Ammon's horn (tissue), 1 donor: ENCODE data around the gene FAM168A.

ENCODE experiments used
- DNase-seq: peaks from one replicate; pipeline ENCODE4 v3.0.0-alpha.2; 2016; ENCODE audit warnings: low spot score

FAM168A gene

GRCh38 chr11:73401217-73401923 is 196.5 kb downstream of the FAM168A start:
- no peak for DNase-seq

GRCh38 chr11:73400293-73400692 is 197.6 kb downstream of the FAM168A start:
- no peak for DNase-seq

DNA sequence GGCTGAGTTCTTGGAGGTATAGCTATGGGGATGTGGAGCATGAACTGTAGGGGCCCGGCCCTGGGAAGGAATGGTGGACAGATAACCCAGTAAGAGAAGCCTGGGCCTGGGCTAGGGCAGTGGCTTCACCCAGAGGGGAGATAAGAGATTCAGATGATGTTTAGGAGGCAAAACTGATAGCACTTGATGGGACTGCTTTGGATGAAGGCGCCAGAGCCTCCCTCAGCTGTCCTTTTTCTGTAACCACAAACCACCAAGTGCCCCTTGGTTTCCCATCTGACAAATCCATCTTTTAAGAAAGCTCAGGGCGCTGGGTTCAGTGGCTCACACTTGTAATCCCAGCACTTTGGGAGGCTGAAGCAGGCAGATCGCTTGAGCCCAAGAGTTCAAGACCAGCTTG is 198.3 kb downstream of the FAM168A start:
- no peak for DNase-seq

- no peak for DNase-seq
Measured at GRCh38 chr11:73399159-73399590, 198.7 kb downstream of the FAM168A start.

DNA sequence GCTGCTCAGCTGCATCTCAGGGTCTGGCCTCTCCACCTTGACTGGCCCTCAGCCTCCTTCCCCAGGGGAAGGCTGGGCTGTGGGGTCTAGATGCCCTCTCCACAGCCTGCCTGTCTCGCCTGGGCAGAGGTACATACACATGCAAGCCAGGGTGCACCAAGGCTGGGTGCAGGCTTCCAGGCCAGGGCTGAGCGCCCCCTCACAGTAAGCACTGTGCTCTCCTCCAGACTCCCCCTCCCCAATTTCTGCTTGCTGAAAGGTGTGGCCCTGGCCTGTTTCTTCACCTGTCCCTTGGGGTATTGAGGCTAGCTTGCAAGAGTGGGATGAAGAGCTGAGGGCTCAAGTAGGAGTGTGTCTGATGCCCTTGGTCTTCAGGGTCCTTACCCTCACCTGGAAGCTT is 199.2 kb downstream of the FAM168A start:
- DNase-seq: no peak

- DNase-seq: no peak
Measured at GRCh38 chr11:73398132-73398526, 199.8 kb downstream of the FAM168A start.

DNA sequence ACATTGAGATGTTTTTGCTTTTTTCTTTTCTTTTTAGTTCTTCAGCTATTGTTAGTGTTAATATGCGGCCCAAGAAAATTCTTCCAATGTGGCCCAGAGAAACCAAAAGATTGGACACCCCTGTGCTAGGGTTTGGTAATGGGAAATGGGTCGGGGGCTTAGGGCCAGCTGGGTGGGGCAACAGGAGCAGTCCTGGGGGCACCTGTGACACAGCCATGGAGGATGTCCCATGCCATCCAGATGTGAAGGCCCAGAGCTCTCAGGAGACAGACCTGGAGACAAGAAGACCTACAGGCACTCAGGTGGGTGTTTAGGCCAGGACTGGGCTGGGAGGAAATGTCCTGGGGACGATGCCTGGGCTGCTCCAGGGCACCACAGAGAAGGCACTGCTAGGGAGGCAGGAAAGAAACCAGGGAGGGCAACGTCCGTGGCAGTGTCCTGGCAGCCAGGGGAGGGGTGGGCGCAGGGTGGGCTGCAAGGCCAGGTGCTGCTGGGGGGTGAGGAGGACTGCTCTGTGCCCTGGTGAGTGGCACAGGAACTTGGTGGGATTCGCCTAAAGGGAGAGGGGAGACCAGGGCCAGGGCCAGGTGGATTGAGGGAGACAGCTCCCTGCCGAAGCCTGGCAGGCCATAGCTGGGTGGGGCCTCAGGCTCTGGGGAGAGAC is 200.3 kb downstream of the FAM168A start:
- no peak for DNase-seq

GRCh38 chr11:73396985-73397384 is 200.9 kb downstream of the FAM168A start:
- no peak for DNase-seq

DNA sequence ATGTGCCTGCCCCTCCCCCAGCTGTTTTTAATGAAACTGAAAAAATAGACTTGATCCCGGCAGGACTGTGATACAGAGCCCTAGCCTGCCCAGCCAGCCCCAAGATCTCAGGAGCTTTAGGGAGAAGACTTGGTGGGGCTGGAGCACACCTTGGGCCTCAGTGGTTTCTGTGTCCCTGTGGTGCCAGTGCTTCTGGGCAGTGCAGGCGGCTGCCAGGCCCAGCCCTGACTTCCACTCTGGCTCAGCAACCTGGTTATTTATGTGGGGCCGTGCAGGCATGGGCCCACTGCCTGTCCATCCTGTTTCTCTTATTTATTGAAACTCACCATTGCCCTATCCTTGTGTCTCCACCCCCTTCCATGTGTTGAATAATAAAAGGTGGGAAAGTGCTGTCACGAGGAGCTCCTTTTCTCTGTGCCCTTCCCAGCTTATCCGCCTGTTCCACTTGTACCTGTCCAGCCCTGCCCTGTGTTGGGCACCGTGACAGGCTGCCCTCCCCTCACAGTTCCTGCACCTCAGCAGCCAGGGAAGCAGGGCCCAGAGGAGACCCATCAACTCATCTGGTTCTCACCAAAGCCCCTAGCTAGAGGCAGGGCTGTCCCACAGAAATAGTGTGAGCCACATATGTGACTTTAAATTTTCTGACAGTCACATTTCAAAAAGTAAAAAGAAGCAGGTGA is 201.5 kb downstream of the FAM168A start:
- DNase-seq: no peak

- no peak for DNase-seq
Measured at GRCh38 chr11:73395297-73396208, 202.4 kb downstream of the FAM168A start.

GRCh38 chr11:73394416-73395296 is 203.3 kb downstream of the FAM168A start:
- DNase-seq: no peak

DNA sequence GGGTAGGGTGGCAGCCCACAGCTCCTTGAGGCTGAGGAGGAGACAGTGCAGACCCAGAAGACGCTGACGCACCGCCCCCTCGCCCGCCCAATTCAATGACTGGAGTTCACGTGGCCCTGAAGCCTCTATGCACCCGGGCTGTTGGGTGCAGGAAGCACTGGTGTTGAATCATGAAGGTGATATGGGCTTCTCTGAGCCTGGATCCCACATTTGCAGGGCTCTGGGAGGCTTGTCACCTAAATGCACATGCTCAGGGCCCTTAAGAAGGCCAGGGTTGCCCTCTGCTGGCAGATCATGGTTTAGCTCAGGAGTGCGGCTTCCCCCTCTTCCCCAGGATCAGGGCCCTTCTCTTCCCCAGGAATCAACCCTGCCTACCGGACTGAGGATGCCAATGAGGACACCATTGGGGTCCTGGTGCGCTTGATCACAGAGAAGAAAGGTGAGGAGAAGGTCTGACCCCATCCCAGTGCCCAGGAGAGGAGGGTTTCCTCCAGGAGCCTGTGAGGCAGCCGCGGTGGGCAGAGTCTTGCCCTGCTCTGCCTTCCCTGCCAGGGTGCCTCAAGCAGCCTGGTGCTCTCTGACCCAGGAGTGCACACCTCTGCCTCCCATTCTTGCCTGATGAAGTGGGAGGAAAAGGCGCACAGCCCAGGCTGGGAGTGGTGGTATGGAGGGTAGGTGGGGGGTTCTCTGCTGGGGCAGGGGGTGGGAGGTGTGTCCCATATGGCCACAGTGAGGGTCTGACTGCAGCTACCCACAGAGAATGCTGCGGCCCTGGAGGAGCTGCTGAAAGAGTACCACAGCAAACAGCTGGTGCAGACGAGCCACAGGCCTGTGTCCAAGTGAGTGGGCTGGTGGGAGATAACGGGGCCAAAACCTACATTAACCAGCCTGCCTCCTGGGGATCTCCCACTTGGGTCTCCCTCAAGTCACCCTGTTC is 204.2 kb downstream of the FAM168A start:
- peak; percentile 87 for DNase-seq

- no peak for DNase-seq
Measured at GRCh38 chr11:73393011-73393380, 204.9 kb downstream of the FAM168A start.

DNA sequence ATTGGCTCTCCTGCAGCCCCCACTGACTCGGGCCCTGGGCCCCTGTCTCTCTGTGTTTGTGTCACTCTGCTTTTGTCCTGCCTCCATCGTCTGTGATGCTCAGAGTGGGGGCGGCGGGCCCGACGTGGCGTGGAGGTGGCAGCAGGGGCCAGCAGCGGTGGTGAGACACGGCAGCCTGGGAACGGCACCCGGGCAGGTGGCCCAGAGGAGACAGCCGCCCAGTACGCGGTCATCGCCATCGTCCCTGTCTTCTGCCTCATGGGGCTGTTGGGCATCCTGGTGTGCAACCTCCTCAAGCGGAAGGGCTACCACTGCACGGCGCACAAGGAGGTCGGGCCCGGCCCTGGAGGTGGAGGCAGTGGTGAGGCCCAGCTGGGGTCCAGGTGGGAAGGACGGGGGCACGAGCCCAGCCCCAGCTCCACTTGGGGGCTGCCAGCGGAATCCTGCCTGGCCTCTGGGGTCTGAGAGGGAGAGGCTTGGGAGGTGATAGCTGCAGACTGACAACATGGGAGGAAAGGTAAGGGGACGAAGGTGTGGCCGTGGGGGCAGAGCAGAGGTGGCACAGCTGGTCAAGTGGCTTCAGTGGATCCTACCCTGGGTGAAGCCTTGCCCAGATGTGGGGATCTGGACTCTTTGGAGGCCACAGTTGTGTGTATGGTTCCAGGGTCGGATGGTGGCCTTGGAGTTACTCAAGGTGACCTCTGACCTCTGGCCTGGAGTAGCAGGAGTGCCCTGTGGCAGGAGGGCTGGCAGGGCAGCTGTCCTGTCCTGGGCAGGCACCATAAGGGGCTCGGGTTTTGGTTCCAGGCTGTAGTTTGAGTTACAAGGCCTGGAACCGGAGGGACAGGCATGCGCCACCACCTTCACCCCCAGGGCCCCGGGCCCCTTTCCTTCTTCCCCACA is 205.6 kb downstream of the FAM168A start:
- DNase-seq: no peak

DNA sequence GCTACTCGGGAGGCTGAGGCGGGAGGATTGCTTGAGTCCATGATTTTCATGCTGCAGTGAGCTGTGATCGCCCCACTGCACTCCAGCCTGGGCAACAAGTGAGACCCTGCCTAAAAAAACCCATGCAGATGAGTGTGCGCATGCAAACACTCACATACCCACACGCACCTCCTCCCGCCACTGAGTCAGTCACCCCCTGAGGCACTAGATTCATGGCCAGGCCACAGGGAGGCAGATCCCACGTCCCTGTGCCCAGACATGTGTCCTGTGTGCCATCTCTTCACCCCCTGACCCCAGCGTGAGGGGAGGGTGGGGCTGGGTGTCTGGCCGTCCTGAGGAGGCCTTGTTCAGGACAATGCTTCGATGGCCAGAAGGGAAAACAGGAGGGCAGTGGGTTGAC is 206.2 kb downstream of the FAM168A start:
- DNase-seq: no peak

DNA sequence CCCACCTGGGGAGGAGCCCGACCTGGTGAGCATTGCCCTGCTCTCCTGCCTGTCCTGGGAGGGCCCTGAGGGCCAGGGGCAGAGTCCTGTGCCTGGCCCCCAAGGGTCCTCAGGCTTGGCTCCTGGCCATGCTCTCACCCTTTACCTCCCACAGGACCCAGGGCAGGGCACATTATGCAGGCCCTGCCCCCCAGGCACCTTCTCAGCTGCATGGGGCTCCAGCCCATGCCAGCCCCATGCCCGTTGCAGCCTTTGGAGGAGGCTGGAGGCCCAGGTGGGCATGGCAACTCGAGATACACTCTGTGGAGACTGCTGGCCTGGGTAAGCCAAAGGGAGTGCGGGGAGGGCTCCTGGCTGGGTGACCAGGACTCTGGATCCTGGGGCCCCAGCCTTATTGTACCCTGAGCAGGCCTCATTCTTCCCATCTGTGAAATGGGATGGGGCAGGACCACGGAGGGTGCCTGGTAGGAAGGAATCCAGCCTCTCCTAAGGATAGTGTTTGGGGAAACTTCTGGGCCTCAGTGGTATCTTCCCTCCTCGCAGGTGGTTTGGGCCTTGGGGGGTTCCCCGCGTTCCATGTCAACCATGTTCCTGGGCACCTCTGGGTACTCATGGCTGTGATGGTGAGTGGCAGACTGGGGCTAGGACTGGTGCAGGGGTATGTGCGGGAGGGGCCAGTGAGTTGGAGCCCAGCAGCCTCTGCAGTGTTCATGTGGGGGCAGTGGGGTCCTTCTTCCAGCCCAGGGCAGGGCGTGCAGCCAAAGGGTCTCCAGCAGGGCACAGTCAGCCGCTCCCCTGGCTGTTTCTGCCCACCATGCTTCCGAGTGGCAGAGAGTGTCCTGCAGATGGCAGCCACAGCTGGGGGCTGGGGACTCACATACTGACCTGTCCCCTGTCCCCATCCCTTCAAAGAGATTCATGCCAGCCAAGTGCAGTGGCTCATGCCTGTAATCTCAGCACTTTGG is 207.0 kb downstream of the FAM168A start:
- DNase-seq: no peak

GRCh38 chr11:73389916-73390315 is 208.0 kb downstream of the FAM168A start:
- no peak for DNase-seq

DNA sequence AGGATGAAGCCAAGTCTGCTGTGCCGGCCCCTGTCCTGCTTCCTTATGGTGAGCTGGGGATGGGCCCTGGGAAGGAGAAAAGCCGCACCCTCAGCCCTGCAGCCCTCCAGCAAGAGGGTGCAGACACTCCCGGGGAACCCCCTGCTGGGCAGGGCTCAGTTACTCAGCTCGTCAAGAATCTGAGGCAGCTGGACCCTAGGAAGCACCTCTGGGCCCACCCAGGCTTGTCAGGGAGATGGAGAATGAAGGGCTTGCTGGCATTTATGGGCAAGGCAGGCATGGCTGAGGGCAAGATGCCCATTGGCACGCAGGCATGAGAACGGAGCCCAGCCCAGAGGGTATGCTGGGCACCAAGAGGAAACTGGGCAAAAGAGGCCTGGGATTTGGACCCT is 208.8 kb downstream of the FAM168A start:
- no peak for DNase-seq
